Heart left ventricle (tissue), 16 donors: ENCODE data around the gene ANKRD33. TPM values are rescaled to one million over a fixed set of nuclear protein-coding genes. Genes with fewer than 3 reads are reported as not detected.

Experiments
- ATAC-seq, 4 donors: fragments of 200-7000 bp; cut with Tn5 transposase; one replicate each; pipeline ENCODE4 v1.9.1; 2020 to 2022; ENCODE audit warnings: moderate library complexity in 4 of 4, mild to moderate bottlenecking in 3 of 4, moderate number of reproducible peaks in 1 of 4
- DNase-seq, 5 donors: peaks; one replicate each; pipeline ENCODE4 v3.0.0-alpha.2; 2020
- H3K27ac ChIP-seq, 12 donors: fragments of 200-600 bp; sonication (generic) in 4 of 12; one replicate each; pipeline versions ENCODE4 v1.5.0 to v1.8.0; 2016 to 2022; ENCODE audit warnings: mild to moderate bottlenecking in 2 of 12
- H3K27me3 ChIP-seq, 9 donors: fragments of 200-600 bp; sonication (generic) in 2 of 9; one replicate each; pipeline versions ENCODE4 v1.5.1 to v1.8.0; 2016 to 2022; ENCODE audit warnings: mild to moderate bottlenecking in 3 of 9
- H3K36me3 ChIP-seq, 9 donors: fragments of 200-600 bp; sonication (generic) in 2 of 9; one replicate each; pipeline versions ENCODE4 v1.5.0 to v1.8.0; 2018 to 2022; ENCODE audit warnings: mild to moderate bottlenecking in 2 of 9
- H3K4me1 ChIP-seq, 12 donors: fragments of 200-600 bp; sonication (generic) in 4 of 12; one replicate each; pipeline versions ENCODE4 v1.5.0 to v1.8.0; 2016 to 2022; ENCODE audit warnings: mild to moderate bottlenecking in 3 of 12
- H3K4me3 ChIP-seq, 12 donors: fragments of 200-600 bp; sonication (generic) in 4 of 12; one replicate each; pipeline versions ENCODE4 v1.5.0 to v1.8.0; 2017 to 2022; ENCODE audit warnings: mild to moderate bottlenecking in 9 of 12, moderate library complexity in 4 of 12
- H3K9me3 ChIP-seq, 12 donors: fragments of 200-600 bp; sonication (generic) in 4 of 12; one replicate each; pipeline versions ENCODE4 v1.5.0 to v1.8.0; 2016 to 2022; ENCODE audit warnings: mild to moderate bottlenecking in 1 of 12
- CTCF ChIP-seq, 12 donors: fragments of 200-600 bp; sonication (generic) in 4 of 12; IDR thresholded peaks; one replicate each; pipeline versions ENCODE4 v1.5.0 to v1.8.0; 2018 to 2022; ENCODE audit warnings: antibody characterized with exemption in 12 of 12, mild to moderate bottlenecking in 5 of 12
- POLR2A ChIP-seq, 2 donors: fragments of 450-650 bp; IDR thresholded peaks; one replicate each; pipeline ENCODE4 v1.6.1; 2017; ENCODE audit warnings: antibody characterized with exemption in 2 of 2, mild to moderate bottlenecking in 2 of 2, moderate library complexity in 2 of 2
- WGBS, 4 donors: extraction: QIAGEN DNeasy Blood & Tissue Kit in 2 of 4; methylation state at CpG; one replicate each; pipeline versions ENCODE4 v1.1.5 to v1.1.7; 2013 to 2018; 5-methylcytosine and 5-hydroxymethylcytosine counted together
- intact Hi-C, 10 donors: fragments of 100-400 bp; cut with DNase I; formaldehyde crosslinking; loops; one replicate each; pipeline versions ENCODE4 v1.11.1 to v1.14.2; 2022
- polyA plus RNA-seq, 2 donors: library from polyadenylated mRNA; stranded (reverse); fragments of 200-250 nt; gene quantifications; one replicate each; pipeline ENCODE4 v1.2.3, GENCODE V29; 2013
- total RNA-seq, 9 donors: library from RNA; depleted of rRNA in 2 of 9; stranded (reverse); fragments of >200 nt in 2 of 9; fragmentation: NEBNext Ultra II Directional in 3 of 9; extraction: Animal tissue kit (Norgen Biotek cat#: 25700) in 3 of 9; gene quantifications; one replicate each; pipeline versions ENCODE4 v1.1.0 to v1.2.4, GENCODE V29; 2016 to 2023
- donor health status: ischemic (EF 13 %, LVEDD 7.1; RV severe dilation, severe dysfunction).
- donor health status: healthy with polysubstance abuse.
- donor health status: DM: no; HTN: yes; CAD: no.
- donor health status: DM: no; HTN: no; CAD: no.
- donor health status: ischemic (EF 25% LVEDD 6.9; RV normal size, moderate dysfunction).
- donor health status: ischemic (EF 25% LVEDD 5.7; RV mildly dilated, moderate dysfunction).
- donor health status: healthy.
- donor health status: DM: yes; HTN: yes; CAD: no.
- donor health status: ischemic (EF 35%, LVEDD 5.7; RV mildly dilated, moderate dysfunction).
- donor health status: nonischemic (EF 11% LVEDD 7.7; RV severe dilation, severe dysfunction).
- donor health status: DM: yes; HTN: yes; CAD: no.
- donor health status: PGD.
- donor health status: ischemic (EF 29% LVEDD 5.4; RV normal size, mild dysfunction).
- donor health status: nonischemic (EF 23%, LVEDD 6.1; RV moderate dilation, normal function).

ANKRD33 gene
- total and polyA plus RNA-seq, 11 donors: not detected

- Histone ChIP-seq H3K27me3 (no peaks in the 10 kb centered on the region), H3K4me1 (peaks cover 6 to 71% (median 53%) of the 10 kb centered on the region in 12 donors), H3K27ac (no peak overlapping the region), H3K9me3 (no peaks in the 10 kb centered on the region), H3K4me3 (no peak overlapping the region), H3K36me3 (peaks cover 0 to 50% (median 30%) of the 10 kb centered on the region in 9 donors)
- ATAC-seq: peak in 1 of 4 donors; percentile 13
- DNase-seq: peak in 1 of 5 donors; percentile 74
- 76 to 83% (median 80%) methylated on average over 14 to 17 of the region's 17 CpGs for WGBS, 4 donors
- TF ChIP-seq CTCF (IDR thresholded peaks at IDR 0.05) (no peak), POLR2A (IDR thresholded peaks at IDR 0.05) (no peak)
- intact Hi-C loops: no loop called here
Observed at GRCh38 chr12:51914034-51914923, 26.4 kb downstream of the ANKRD33 start.

- ATAC-seq (no peak), DNase-seq (no peak)
- no peaks in the 10 kb centered on the region for H3K27me3 ChIP-seq
- intact Hi-C loops: no loop called here
- WGBS, 4 donors: 89 to 91% (median 90%) methylated on average over 26 to 28 of the region's 28 CpGs
- peaks cover 0 to 58% (median 33%) of the 10 kb centered on the region in 9 donors for H3K36me3 ChIP-seq
- no peaks in the 10 kb centered on the region for H3K9me3 ChIP-seq
- TF ChIP-seq POLR2A (IDR thresholded peaks at IDR 0.05) (no peak), CTCF (IDR thresholded peaks at IDR 0.05) (no peak)
- H3K4me1 ChIP-seq: peaks cover 6 to 63% (median 46%) of the 10 kb centered on the region in 12 donors
- H3K27ac ChIP-seq: no peak overlapping the region
- H3K4me3 ChIP-seq: no peak overlapping the region
Observed at GRCh38 chr12:51915003-51915625, 27.2 kb downstream of the ANKRD33 start.

- intact Hi-C loops: no loop called here
- H3K4me1 ChIP-seq: peaks cover 1 to 54% (median 38%) of the 10 kb centered on the region in 12 donors
- DNase-seq: no peak
Observed at GRCh38 chr12:51915951-51916350, 28.0 kb downstream of the ANKRD33 start.

More at GRCh38 chr12:51915951-51916350, 28.0 kb downstream of the ANKRD33 start:
- no peaks in the 10 kb centered on the region for H3K9me3 ChIP-seq
- 96 to 99% (median 97%) methylated on average over 9 to 11 of the region's 11 CpGs for WGBS, 4 donors
- H3K27me3 ChIP-seq: no peaks in the 10 kb centered on the region
- H3K36me3 ChIP-seq: peaks cover 0 to 60% (median 33%) of the 10 kb centered on the region in 9 donors
- TF ChIP-seq POLR2A (IDR thresholded peaks at IDR 0.05) (no peak), CTCF (IDR thresholded peaks at IDR 0.05) (no peak)
- no peak overlapping the region for H3K27ac ChIP-seq
- no peak overlapping the region for H3K4me3 ChIP-seq
- ATAC-seq: no peak
